GM19099 (cell line): Measurements from ENCODE around the gene CD84.

ENCODE experiments used
- POLR2A ChIP-seq: IDR thresholded peaks from 3 replicates; pipeline ENCODE4 v1.6.1; 2011; ENCODE audit warnings: low read depth; ENCODE audit not compliant: insufficient read length; ENCODE audit errors: extremely low read depth

Gene CD84

GRCh38 chr1:160597051-160597450, 17.8 kb upstream of the CD84 start:
- no peak for TF ChIP-seq POLR2A

- no peak for TF ChIP-seq POLR2A
Measured at GRCh38 chr1:160590488-160590887, 11.2 kb upstream of the CD84 start.

GRCh38 chr1:160588468-160588867, 9.2 kb upstream of the CD84 start:
- no peak for TF ChIP-seq POLR2A

GRCh38 chr1:160584784-160585183, 5.5 kb upstream of the CD84 start:
- TF ChIP-seq POLR2A, result no peak

- no peak for TF ChIP-seq POLR2A
Measured at GRCh38 chr1:160581961-160582360, 2.7 kb upstream of the CD84 start.

- TF ChIP-seq POLR2A, result no peak
Measured at GRCh38 chr1:160580221-160580812, 1.0 kb upstream of the CD84 start.

- TF ChIP-seq POLR2A, result no peak
Measured at GRCh38 chr1:160578525-160579191, 638 bp downstream of the CD84 start.

GRCh38 chr1:160578175-160578524, 1.1 kb downstream of the CD84 start:
- no peak for TF ChIP-seq POLR2A

- TF ChIP-seq POLR2A, result no peak
Measured at GRCh38 chr1:160577671-160578070, 1.6 kb downstream of the CD84 start.

GRCh38 chr1:160576884-160577283, 2.4 kb downstream of the CD84 start:
- TF ChIP-seq POLR2A, result no peak

GRCh38 chr1:160576390-160576789, 2.9 kb downstream of the CD84 start:
- no peak for TF ChIP-seq POLR2A

- TF ChIP-seq POLR2A, result no peak
Measured at GRCh38 chr1:160575112-160575664, 4.1 kb downstream of the CD84 start.

GRCh38 chr1:160570840-160571239, 8.5 kb downstream of the CD84 start:
- TF ChIP-seq POLR2A, result no peak

GRCh38 chr1:160569806-160570205, 9.5 kb downstream of the CD84 start:
- no peak for TF ChIP-seq POLR2A

- no peak for TF ChIP-seq POLR2A
Measured at GRCh38 chr1:160567858-160568682, 11.2 kb downstream of the CD84 start.

- TF ChIP-seq POLR2A, result no peak
Measured at GRCh38 chr1:160567341-160567740, 12.0 kb downstream of the CD84 start.
